ENCODE results near the gene PAQR9.

PAQR9 gene, protein sequence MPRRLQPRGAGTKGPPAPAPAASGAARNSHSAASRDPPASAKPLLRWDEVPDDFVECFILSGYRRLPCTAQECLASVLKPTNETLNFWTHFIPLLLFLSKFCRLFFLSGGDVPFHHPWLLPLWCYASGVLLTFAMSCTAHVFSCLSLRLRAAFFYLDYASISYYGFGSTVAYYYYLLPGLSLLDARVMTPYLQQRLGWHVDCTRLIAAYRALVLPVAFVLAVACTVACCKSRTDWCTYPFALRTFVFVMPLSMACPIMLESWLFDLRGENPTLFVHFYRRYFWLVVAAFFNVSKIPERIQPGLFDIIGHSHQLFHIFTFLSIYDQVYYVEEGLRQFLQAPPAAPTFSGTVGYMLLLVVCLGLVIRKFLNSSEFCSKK

DNA sequence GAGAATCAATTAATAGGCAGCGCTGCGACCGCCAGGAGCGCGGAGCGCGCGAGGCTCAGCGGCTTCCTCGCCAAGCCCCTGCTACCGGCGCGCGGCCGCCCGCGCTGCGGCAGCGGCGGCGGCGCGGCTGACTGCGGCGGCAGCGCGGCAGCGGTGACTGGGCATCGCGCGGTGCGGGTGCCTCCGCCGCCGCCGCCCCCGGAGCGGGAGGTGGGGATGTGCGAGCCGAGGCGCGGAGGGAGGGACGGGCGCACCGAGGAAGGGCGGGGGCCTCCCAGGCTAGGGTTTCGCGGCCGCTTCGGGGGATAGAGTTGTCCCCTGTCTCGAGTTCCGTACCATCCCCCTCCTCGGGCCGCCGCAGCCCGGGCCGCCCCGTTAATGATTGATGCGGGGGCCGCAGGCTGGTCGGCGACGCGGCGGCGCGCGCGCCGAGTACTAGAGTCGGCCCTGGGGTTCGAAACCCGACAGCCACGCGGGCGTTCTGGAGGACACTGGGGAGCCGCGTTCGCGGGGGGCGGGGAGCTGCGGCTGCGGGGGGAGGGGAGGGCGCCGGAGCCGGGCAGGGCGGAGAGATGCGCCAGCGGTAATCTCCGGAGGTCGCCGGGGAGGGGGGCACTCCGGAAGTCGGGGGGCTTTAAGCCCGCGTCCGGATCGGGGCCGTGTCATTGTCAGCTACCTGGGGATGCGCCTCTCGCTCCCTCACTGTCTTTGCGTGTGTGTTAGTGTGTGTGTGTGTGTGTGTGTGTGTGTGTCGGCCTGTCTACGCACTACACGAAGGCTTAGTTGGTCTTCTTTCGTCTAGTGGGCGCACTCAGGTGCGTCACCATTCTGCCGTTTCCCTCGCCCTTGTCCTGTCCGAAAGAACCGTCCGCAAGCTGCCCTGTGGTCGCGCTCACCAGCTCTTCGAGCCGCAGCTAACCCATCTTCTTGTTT is at the start of gene PAQR9:
PAQR9 (minus strand) TSS at position 159 of the 933 bp plus-strand sequence. CDS start 338 bp downstream, outside the sequence.
- TF ChIP-seq, protein P1, sequence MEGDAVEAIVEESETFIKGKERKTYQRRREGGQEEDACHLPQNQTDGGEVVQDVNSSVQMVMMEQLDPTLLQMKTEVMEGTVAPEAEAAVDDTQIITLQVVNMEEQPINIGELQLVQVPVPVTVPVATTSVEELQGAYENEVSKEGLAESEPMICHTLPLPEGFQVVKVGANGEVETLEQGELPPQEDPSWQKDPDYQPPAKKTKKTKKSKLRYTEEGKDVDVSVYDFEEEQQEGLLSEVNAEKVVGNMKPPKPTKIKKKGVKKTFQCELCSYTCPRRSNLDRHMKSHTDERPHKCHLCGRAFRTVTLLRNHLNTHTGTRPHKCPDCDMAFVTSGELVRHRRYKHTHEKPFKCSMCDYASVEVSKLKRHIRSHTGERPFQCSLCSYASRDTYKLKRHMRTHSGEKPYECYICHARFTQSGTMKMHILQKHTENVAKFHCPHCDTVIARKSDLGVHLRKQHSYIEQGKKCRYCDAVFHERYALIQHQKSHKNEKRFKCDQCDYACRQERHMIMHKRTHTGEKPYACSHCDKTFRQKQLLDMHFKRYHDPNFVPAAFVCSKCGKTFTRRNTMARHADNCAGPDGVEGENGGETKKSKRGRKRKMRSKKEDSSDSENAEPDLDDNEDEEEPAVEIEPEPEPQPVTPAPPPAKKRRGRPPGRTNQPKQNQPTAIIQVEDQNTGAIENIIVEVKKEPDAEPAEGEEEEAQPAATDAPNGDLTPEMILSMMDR (IDR thresholded peaks at IDR 0.05; ENCODE audit: borderline replicate concordance, extremely low read depth, low read length, poor library complexity, severe bottlenecking) = no peak
- no peak for TF ChIP-seq EZH2 (IDR thresholded peaks at IDR 0.05; ENCODE audit: borderline replicate concordance, low read depth, low read length, severe bottlenecking)
- Histone ChIP-seq H2AFZ (ENCODE audit: low read depth, low read length) (no peak within 1 kb of the TSS), H3K4me2 (ENCODE audit: insufficient read depth, low read length) (no peak within 1 kb of the TSS), H3K9ac (ENCODE audit: low read depth, low read length) (no peak within 1 kb of the TSS), H3K27ac (ENCODE audit: low read length) (no peak within 1 kb of the TSS), H3K9me3 (ENCODE audit: insufficient read depth, low read length, severe bottlenecking) (no peaks in the 10 kb centered on the region), H3K4me3 (ENCODE audit: low read depth in 1 of 2, low read length in 2 of 2) (no peak within 1 kb of the TSS), H3K27me3 (ENCODE audit: insufficient read depth, low read length, poor library complexity) (peaks cover 13% of the 10 kb centered on the region), H3K79me2 (ENCODE audit: insufficient read depth, low read length) (no peaks in the 10 kb centered on the region), H4K20me1 (ENCODE audit: insufficient read depth, low read length) (no peaks in the 10 kb centered on the region), H3K4me1 (ENCODE audit: insufficient read depth, low read length) (no peaks in the 10 kb centered on the region), H3K36me3 (ENCODE audit: insufficient read depth, low read length) (no peaks in the 10 kb centered on the region)
- ATAC-seq (ENCODE audit: insufficient read depth, low read depth) (no peak), DNase-seq (no peak)

DNA sequence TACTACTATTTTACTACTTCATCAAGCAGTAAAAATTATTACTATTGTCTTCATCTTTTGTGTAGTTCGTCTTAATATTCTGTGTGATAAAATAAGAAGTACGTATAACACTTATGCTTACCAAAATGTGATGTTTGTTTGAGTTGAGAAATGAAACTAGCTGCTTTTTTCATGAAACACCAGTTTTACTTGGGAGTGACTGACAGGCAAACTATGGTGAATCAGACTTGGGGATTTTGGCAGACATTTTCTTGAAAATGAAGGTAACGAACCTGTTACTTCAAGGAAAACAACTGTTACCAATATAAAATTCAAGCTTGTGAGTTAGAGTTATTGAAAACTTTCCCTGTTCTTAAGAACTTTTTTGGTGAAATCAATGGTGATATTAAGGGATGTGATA is 48.2 kb upstream of the PAQR9 start:
- Histone ChIP-seq H3K27ac (ENCODE audit: low read length) (no peak overlapping the region), H3K4me1 (ENCODE audit: insufficient read depth, low read length) (no peaks in the 10 kb centered on the region; the same call in 1 of the 2 replicates), H3K79me2 (ENCODE audit: insufficient read depth, low read length) (peaks cover 97% of the 10 kb centered on the region), H3K4me2 (ENCODE audit: insufficient read depth, low read length) (no peak overlapping the region), H3K36me3 (ENCODE audit: insufficient read depth, low read length) (peaks cover 49% of the 10 kb centered on the region), H3K4me3 (ENCODE audit: low read depth in 1 of 2, low read length in 2 of 2) (no peak overlapping the region), H3K9me3 (ENCODE audit: insufficient read depth, low read length, severe bottlenecking) (no peaks in the 10 kb centered on the region), H2AFZ (ENCODE audit: low read depth, low read length) (no peak overlapping the region), H3K27me3 (ENCODE audit: insufficient read depth, low read length, poor library complexity) (no peaks in the 10 kb centered on the region), H3K9ac (ENCODE audit: low read depth, low read length) (no peak overlapping the region), H4K20me1 (ENCODE audit: insufficient read depth, low read length) (peaks cover 64% of the 10 kb centered on the region)
- no peak for TF ChIP-seq EZH2 (IDR thresholded peaks at IDR 0.05; ENCODE audit: borderline replicate concordance, low read depth, low read length, severe bottlenecking)
- TF ChIP-seq, protein P1 (IDR thresholded peaks at IDR 0.05; ENCODE audit: borderline replicate concordance, extremely low read depth, low read length, poor library complexity, severe bottlenecking) = no peak
- no peak for DNase-seq
- ATAC-seq (ENCODE audit: insufficient read depth, low read depth) = no peak

GRCh38 chr3:143010024-143010423 is 46.5 kb upstream of the PAQR9 start:
- peaks cover 77% of the 10 kb centered on the region for H4K20me1 ChIP-seq (ENCODE audit: insufficient read depth, low read length)
- peaks cover 100% of the 10 kb centered on the region for H3K79me2 ChIP-seq (ENCODE audit: insufficient read depth, low read length)
- peaks cover 33% of the 10 kb centered on the region for H3K36me3 ChIP-seq (ENCODE audit: insufficient read depth, low read length)
- H2AFZ ChIP-seq (ENCODE audit: low read depth, low read length) = no peak overlapping the region
- H3K4me2 ChIP-seq (ENCODE audit: insufficient read depth, low read length) = no peak overlapping the region
- ATAC-seq (ENCODE audit: insufficient read depth, low read depth) (no peak), DNase-seq (no peak)
- no peak overlapping the region for H3K4me3 ChIP-seq (ENCODE audit: low read depth in 1 of 2, low read length in 2 of 2)
- no peak overlapping the region for H3K27ac ChIP-seq (ENCODE audit: low read length)
- peaks cover 7% of the 10 kb centered on the region; the same call in 1 of the 2 replicates for H3K4me1 ChIP-seq (ENCODE audit: insufficient read depth, low read length)
- no peak overlapping the region for H3K9ac ChIP-seq (ENCODE audit: low read depth, low read length)
- no peaks in the 10 kb centered on the region for H3K9me3 ChIP-seq (ENCODE audit: insufficient read depth, low read length, severe bottlenecking)
- TF ChIP-seq, protein P1 (IDR thresholded peaks at IDR 0.05; ENCODE audit: borderline replicate concordance, extremely low read depth, low read length, poor library complexity, severe bottlenecking) = no peak
- no peak for TF ChIP-seq EZH2 (IDR thresholded peaks at IDR 0.05; ENCODE audit: borderline replicate concordance, low read depth, low read length, severe bottlenecking)
- no peaks in the 10 kb centered on the region for H3K27me3 ChIP-seq (ENCODE audit: insufficient read depth, low read length, poor library complexity)

All from DND-41 (cell line).